ENCODE results near the gene CD3E. TPM values are rescaled to one million over a fixed set of nuclear protein-coding genes. Genes with fewer than 3 reads are reported as not detected.

Gene CD3E
- total and polyA plus RNA-seq, 2 donors: 203 to 328 TPM

Other genes starting within 250 kb of the CD3E start
- 2.5 TPM for gene TMPRSS4, start 227.7 kb upstream of the CD3E start, total RNA-seq
- gene TMPRSS4, start 227.7 kb upstream of the CD3E start, polyA plus RNA-seq: 7.4 TPM
- gene SMIM35, start 217.8 kb upstream of the CD3E start, total RNA-seq: 0.05 TPM
- 0.09 TPM for gene SMIM35, start 217.8 kb upstream of the CD3E start, polyA plus RNA-seq
- gene SCN4B, start 151.9 kb upstream of the CD3E start, total RNA-seq: 2.1 TPM
- gene SCN4B, start 151.9 kb upstream of the CD3E start, polyA plus RNA-seq: 1.3 TPM
- gene SCN2B, start 128.1 kb upstream of the CD3E start, total RNA-seq: 1.6 TPM
- 0.73 TPM for gene SCN2B, start 128.1 kb upstream of the CD3E start, polyA plus RNA-seq
- 58.8 TPM for gene JAML, start 79.7 kb upstream of the CD3E start, total RNA-seq
- gene JAML, start 79.7 kb upstream of the CD3E start, polyA plus RNA-seq: 39.7 TPM
- gene MPZL3, start 52.4 kb upstream of the CD3E start, total RNA-seq: 3.9 TPM
- 7.0 TPM for gene MPZL3, start 52.4 kb upstream of the CD3E start, polyA plus RNA-seq
- gene MPZL2, start 40.4 kb upstream of the CD3E start, total RNA-seq: 18.1 TPM
- gene MPZL2, start 40.4 kb upstream of the CD3E start, polyA plus RNA-seq: 47.7 TPM
- gene CD3D, start 38.0 kb downstream of the CD3E start, total RNA-seq: 1,261 TPM
- gene CD3D, start 38.0 kb downstream of the CD3E start, polyA plus RNA-seq: 501 TPM
- 227 TPM for gene CD3G, start 39.6 kb downstream of the CD3E start, total RNA-seq
- 32.0 TPM for gene CD3G, start 39.6 kb downstream of the CD3E start, polyA plus RNA-seq
- 22.2 TPM for gene UBE4A, start 54.9 kb downstream of the CD3E start, total RNA-seq
- 40.6 TPM for gene UBE4A, start 54.9 kb downstream of the CD3E start, polyA plus RNA-seq
- gene ATP5MG, start 96.9 kb downstream of the CD3E start, total RNA-seq: 452 TPM
- 371 TPM for gene ATP5MG, start 96.9 kb downstream of the CD3E start, polyA plus RNA-seq
- gene KMT2A, start 131.8 kb downstream of the CD3E start, total RNA-seq: 17.7 TPM
- gene KMT2A, start 131.8 kb downstream of the CD3E start, polyA plus RNA-seq: 11.4 TPM
- gene TTC36, start 222.7 kb downstream of the CD3E start, total RNA-seq: 0.19 TPM
- not detected for gene TTC36, start 222.7 kb downstream of the CD3E start, polyA plus RNA-seq
- gene TMEM25, start 226.5 kb downstream of the CD3E start, total RNA-seq: 4.2 TPM
- 11.0 TPM for gene TMEM25, start 226.5 kb downstream of the CD3E start, polyA plus RNA-seq

All from thymus (tissue), 2 donors.